ENCODE measurements around the gene PSD2. TPM values are rescaled to one million over a fixed set of nuclear protein-coding genes. Genes with fewer than 3 reads are reported as not detected.

PSD2 gene
- total RNA-seq, 1 donor from 2014 or later = 0.68 TPM

- DNase-seq (ENCODE audit: low read depth, low spot score) = no peak
- H3K27me3 Mint-ChIP-seq (ENCODE audit: low read depth) = peaks cover 2% of the 10 kb centered on the region
These were observed 87.4 kb downstream of the PSD2 start for GRCh38 chr5:139882961-139883539.

GRCh38 chr5:139884144-139884543 is 88.5 kb downstream of the PSD2 start:
- Mint-ChIP-seq H3K27me3 (ENCODE audit: low read depth) (peaks cover 4% of the 10 kb centered on the region), H3K36me3 (ENCODE audit: low read depth) (no peaks in the 10 kb centered on the region), H3K4me3 (no peak overlapping the region), H3K9me3 (no peaks in the 10 kb centered on the region), H3K27ac (ENCODE audit: unreplicated experiment) (no peak overlapping the region), H3K4me1 (peaks cover 7% of the 10 kb centered on the region)
- no peak for DNase-seq (ENCODE audit: low read depth, low spot score)
- TF ChIP-seq, protein P1, sequence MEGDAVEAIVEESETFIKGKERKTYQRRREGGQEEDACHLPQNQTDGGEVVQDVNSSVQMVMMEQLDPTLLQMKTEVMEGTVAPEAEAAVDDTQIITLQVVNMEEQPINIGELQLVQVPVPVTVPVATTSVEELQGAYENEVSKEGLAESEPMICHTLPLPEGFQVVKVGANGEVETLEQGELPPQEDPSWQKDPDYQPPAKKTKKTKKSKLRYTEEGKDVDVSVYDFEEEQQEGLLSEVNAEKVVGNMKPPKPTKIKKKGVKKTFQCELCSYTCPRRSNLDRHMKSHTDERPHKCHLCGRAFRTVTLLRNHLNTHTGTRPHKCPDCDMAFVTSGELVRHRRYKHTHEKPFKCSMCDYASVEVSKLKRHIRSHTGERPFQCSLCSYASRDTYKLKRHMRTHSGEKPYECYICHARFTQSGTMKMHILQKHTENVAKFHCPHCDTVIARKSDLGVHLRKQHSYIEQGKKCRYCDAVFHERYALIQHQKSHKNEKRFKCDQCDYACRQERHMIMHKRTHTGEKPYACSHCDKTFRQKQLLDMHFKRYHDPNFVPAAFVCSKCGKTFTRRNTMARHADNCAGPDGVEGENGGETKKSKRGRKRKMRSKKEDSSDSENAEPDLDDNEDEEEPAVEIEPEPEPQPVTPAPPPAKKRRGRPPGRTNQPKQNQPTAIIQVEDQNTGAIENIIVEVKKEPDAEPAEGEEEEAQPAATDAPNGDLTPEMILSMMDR (conservative IDR thresholded peaks at IDR 0.05) = no peak

More at GRCh38 chr5:139882961-139883539, 87.4 kb downstream of the PSD2 start:
- TF ChIP-seq, protein P1 (conservative IDR thresholded peaks at IDR 0.05) = no peak
- no peak overlapping the region for H3K27ac Mint-ChIP-seq (ENCODE audit: unreplicated experiment)
- H3K9me3 Mint-ChIP-seq = no peaks in the 10 kb centered on the region
- H3K36me3 Mint-ChIP-seq (ENCODE audit: low read depth) = no peaks in the 10 kb centered on the region
- H3K4me3 Mint-ChIP-seq = no peak overlapping the region
- H3K4me1 Mint-ChIP-seq = peaks cover 7% of the 10 kb centered on the region

DNA sequence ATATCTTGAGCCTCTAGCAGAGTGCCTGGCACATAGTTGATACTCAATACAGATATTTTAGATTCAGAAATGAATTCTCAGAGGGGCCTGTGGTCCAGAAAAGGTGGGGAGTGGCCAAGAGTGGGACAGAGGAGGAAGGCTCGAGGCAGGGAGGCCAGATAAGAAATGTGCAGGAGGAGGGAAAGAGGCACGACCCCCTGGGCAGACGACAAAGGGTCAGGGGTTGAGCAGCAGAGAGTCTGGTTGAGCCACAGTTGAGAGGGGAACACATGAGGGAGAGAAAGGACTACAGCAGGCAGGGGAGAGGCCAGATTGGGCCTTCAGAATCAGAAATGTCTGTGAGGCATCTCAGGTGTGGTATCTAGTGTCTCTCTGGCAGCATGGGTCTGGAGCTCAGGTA is 89.1 kb downstream of the PSD2 start:
- Mint-ChIP-seq H3K27ac (ENCODE audit: unreplicated experiment) (peak overlapping the region; percentile 0), H3K4me1 (peaks cover 3% of the 10 kb centered on the region), H3K4me3 (no peak overlapping the region), H3K9me3 (no peaks in the 10 kb centered on the region), H3K36me3 (ENCODE audit: low read depth) (no peaks in the 10 kb centered on the region), H3K27me3 (ENCODE audit: low read depth) (peaks cover 9% of the 10 kb centered on the region)
- DNase-seq (ENCODE audit: low read depth, low spot score) = no peak
- TF ChIP-seq, protein P1 (conservative IDR thresholded peaks at IDR 0.05) = no peak

DNA sequence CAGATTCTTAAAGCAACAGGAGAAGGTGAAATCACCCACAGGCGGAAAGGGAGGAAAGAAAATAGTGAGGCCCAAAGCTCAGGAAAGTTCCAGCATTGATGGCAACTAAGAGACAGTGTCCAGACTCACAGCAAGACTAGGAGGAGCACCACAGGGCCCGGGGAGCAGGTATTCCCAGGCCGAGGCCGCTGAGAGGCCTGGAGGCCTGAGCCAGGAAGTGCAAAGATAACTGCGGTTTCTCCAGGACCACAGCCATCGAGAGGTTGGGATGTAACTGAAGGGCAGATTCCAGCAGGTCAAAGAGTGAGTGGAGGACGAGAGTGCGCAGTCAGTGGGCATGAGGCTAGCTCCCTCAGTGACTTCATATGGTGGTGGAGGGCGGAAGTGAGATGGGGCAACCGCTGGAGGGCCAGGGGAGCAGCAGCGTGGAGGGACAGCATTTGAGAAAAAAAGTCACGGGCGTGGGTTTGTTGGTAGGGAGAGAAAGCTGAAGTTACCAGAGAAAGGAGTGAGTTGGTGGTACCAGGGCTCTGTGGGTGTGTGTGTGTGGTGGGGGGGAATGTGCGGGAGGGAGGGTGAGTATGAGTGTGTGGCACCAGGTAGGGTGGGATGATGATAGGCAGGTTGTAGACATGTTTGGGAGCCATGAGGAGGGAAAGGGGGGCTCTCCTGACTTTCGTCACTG is 89.7 kb downstream of the PSD2 start:
- Mint-ChIP-seq H3K9me3 (no peaks in the 10 kb centered on the region), H3K27ac (ENCODE audit: unreplicated experiment) (no peak overlapping the region), H3K4me3 (no peak overlapping the region), H3K4me1 (no peaks in the 10 kb centered on the region), H3K27me3 (ENCODE audit: low read depth) (peaks cover 15% of the 10 kb centered on the region), H3K36me3 (ENCODE audit: low read depth) (no peaks in the 10 kb centered on the region)
- TF ChIP-seq, protein P1 (conservative IDR thresholded peaks at IDR 0.05) = no peak
- DNase-seq (ENCODE audit: low read depth, low spot score) = no peak

DNA sequence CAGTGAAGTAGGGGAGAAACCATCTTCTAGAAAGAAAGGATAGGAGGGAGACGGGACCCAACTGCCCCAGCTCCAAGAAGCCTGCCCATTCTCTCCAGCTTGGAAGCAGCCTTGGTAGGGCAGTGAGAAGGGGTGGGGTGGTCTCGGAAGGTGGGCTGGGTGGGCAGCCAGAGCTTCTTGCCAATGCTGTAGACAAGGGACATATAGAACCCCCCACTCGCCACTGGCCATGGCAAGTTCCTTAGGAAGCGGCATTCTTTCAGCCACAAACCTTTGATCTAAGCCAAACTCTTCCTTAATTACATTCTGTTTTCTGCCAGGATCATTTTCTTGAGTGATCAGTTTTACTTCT is 90.2 kb downstream of the PSD2 start:
- no peak overlapping the region for H3K4me3 Mint-ChIP-seq
- H3K36me3 Mint-ChIP-seq (ENCODE audit: low read depth) = no peaks in the 10 kb centered on the region
- H3K4me1 Mint-ChIP-seq = no peaks in the 10 kb centered on the region
- no peaks in the 10 kb centered on the region for H3K9me3 Mint-ChIP-seq
- TF ChIP-seq, protein P1 (conservative IDR thresholded peaks at IDR 0.05) = no peak
- H3K27me3 Mint-ChIP-seq (ENCODE audit: low read depth) = peaks cover 17% of the 10 kb centered on the region
- DNase-seq (ENCODE audit: low read depth, low spot score) = no peak
- H3K27ac Mint-ChIP-seq (ENCODE audit: unreplicated experiment) = no peak overlapping the region

Data from neural crest cell (in vitro differentiated cells).